ENCODE results near the gene COL18A1.

GRCh38 chr21:45397381-45397780 lies 7.6 kb upstream of the COL18A1 start:
- TF ChIP-seq FOXK2 (IDR thresholded peaks at IDR 0.05) (no peak), ARNT (IDR thresholded peaks at IDR 0.05) (no peak), NFRKB (IDR thresholded peaks at IDR 0.05) (no peak)

Data from HEK293T (cell line).